Left forelimb (tissue), 1 donor: Measurements from ENCODE around the gene MPP1.

Experiments used
- DNase-seq: peaks from one replicate; pipeline ENCODE4 v3.0.0-alpha.2; 2018; ENCODE audit warnings: low spot score

Gene MPP1

GRCh38 chrX:154731881-154732280, 73.4 kb downstream of the MPP1 start:
- DNase-seq: no peak

DNA sequence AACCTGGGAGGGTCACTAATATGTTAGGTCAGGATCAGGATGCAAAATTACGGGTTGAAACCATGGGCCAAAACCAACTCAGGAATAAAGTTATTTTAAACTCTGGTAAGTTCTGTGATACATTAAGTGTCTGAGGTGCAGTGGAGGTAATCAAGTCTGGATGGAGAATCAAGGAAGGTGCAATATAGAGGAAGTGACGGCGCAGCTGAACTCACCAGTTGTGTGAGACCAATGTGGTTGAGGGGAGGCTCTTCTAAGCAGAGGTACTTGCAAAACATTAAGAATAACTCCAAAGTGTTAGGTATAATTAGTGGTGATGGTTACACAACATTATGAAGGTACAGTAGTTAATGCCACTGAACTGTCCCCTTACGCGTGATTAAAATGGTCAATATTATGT, 74.1 kb downstream of the MPP1 start:
- DNase-seq: no peak

DNA sequence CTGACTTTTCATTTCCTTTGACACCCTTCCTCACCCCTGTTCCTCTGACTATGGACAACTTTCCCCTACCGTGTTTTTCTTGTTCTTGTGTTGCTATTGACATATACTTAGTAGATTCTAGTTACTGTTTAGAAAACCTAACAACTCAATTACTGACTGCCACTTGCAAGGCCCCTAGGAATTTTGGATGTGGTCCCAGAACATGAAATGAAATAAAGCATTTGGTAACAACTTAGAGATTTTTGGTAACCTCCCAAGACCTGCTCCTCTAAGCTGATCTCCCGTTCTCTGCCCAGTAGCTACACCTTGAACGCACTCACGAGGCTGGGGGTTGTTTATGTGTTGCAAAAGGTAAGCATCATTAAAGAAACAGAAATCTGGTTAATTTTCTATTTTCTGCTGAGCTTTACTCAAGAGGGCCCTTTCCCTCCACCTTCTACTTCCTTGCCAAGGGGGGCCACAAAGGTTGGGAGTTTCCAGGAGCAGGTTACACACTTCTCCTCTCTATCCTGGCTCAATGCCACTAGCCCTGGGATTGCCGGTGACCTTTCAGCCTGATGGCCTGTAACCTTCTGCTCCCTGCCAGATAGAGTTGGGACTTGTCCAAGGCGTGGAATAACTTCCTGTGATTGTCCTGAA, 74.9 kb downstream of the MPP1 start:
- DNase-seq: no peak

DNA sequence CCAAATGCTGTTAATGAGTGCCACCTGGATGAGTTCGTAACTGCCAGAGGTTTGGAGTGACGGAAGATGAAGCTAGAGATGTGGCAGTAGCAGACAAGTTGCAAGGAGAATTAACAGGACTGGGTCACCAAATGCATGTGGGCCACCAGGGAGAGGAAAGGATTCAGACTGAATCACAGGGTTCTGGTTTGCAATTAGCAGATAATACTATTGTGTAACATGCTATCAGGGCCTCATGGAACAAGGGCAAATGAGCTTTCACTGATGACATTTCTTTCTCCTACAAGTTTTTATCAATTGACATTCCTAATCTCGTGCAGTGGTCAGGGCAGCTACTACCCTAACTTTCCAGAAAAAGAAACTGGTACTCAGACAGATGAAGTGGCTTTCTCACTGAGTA, 75.8 kb downstream of the MPP1 start:
- DNase-seq: no peak
